Suprapubic skin (tissue), 4 donors: Measurements from ENCODE around the gene WNK4. TPM values are rescaled to one million over a fixed set of nuclear protein-coding genes. Genes with fewer than 3 reads are reported as not detected.

Experiments used
- DNase-seq, 2 donors: peaks; one replicate each; pipeline ENCODE4 v3.0.0-alpha.2; 2019; ENCODE audit warnings: low spot score in 2 of 2
- H3K27ac ChIP-seq: fragments of 200-600 bp; sonication (generic); one replicate; pipeline ENCODE4 v1.5.1; 2019
- H3K27me3 ChIP-seq: fragments of 200-600 bp; sonication (generic); one replicate; pipeline ENCODE4 v1.5.1; 2019
- H3K36me3 ChIP-seq: fragments of 200-600 bp; sonication (generic); one replicate; pipeline ENCODE4 v1.5.1; 2019
- H3K4me1 ChIP-seq: fragments of 200-600 bp; sonication (generic); one replicate; pipeline ENCODE4 v1.5.1; 2019
- H3K4me3 ChIP-seq: fragments of 200-600 bp; sonication (generic); one replicate; pipeline ENCODE4 v1.5.1; 2019; ENCODE audit warnings: mild to moderate bottlenecking
- H3K9me3 ChIP-seq: fragments of 200-600 bp; sonication (generic); one replicate; pipeline ENCODE4 v1.5.1; 2019
- CTCF ChIP-seq, 2 donors: fragments of 200-600 bp in 1 of 2; fragments of 450-650 bp in 1 of 2; sonication (generic) in 1 of 2; IDR thresholded peaks; one replicate each; pipeline ENCODE4 v1.5.1; 2016 to 2019; ENCODE audit warnings: antibody characterized with exemption in 2 of 2, mild to moderate bottlenecking in 1 of 2, moderate library complexity in 1 of 2
- EP300 ChIP-seq: sonication (generic); formaldehyde crosslinking; IDR thresholded peaks from one replicate; pipeline ENCODE4 v1.6.1; 2017; ENCODE audit warnings: antibody characterized with exemption
- POLR2A ChIP-seq, 2 donors: fragments of 450-650 bp; IDR thresholded peaks; one replicate each; pipeline ENCODE4 v1.6.1; 2017; ENCODE audit warnings: antibody characterized with exemption in 2 of 2, mild to moderate bottlenecking in 2 of 2, moderate library complexity in 2 of 2
- POLR2AphosphoS5 ChIP-seq, 3 donors: sonication (generic); formaldehyde crosslinking; IDR thresholded peaks; one replicate each; pipeline ENCODE4 v1.6.1; 2017; ENCODE audit warnings: antibody characterized with exemption in 3 of 3
- whole genome bisulfite sequencing: methylation state at CpG from one replicate; pipeline ENCODE4 v1.1.5; 2018; 5-methylcytosine and 5-hydroxymethylcytosine counted together
- total RNA-seq, 4 donors: library from RNA; depleted of rRNA; stranded (reverse); fragments of >200 nt; gene quantifications; one replicate each; pipeline ENCODE4 v1.1.0, GENCODE V29; 2016

Gene WNK4
- total RNA-seq, 4 donors from 2014 or later, result 0.40 to 1.1 (median 0.98) TPM; not detected in 1

- 23% methylated on average over 52 of the region's 52 CpGs for WGBS
- DNase-seq, result no peak
- no peaks in the 10 kb centered on the region for H3K9me3 ChIP-seq
- no peak for TF ChIP-seq POLR2AphosphoS5 (IDR thresholded peaks at IDR 0.05)
- TF ChIP-seq POLR2A (IDR thresholded peaks at IDR 0.05), result no peak
- no peak for TF ChIP-seq CTCF (IDR thresholded peaks at IDR 0.05)
- H3K36me3 ChIP-seq, result no peaks in the 10 kb centered on the region
- peaks cover 39% of the 10 kb centered on the region for H3K4me1 ChIP-seq
- no peak overlapping the region for H3K27ac ChIP-seq
- no peak overlapping the region for H3K4me3 ChIP-seq
- peaks cover 80% of the 10 kb centered on the region for H3K27me3 ChIP-seq
These were observed 4.6 kb downstream of the WNK4 start for GRCh38 chr17:42784811-42785592.

GRCh38 chr17:42787266-42787665, 6.9 kb downstream of the WNK4 start:
- TF ChIP-seq POLR2AphosphoS5 (IDR thresholded peaks at IDR 0.05) (no peak), CTCF (IDR thresholded peaks at IDR 0.05) (no peak), EP300 (no peak), POLR2A (IDR thresholded peaks at IDR 0.05) (no peak)
- H3K27me3 ChIP-seq, result peaks cover 57% of the 10 kb centered on the region
- WGBS, result 91% methylated on average over 11 of the region's 11 CpGs

GRCh38 chr17:42791948-42792347, 11.5 kb downstream of the WNK4 start:
- 73% methylated on average over 2 of the region's 2 CpGs for WGBS
- no peak for DNase-seq
- peaks cover 12% of the 10 kb centered on the region for H3K4me1 ChIP-seq
- H3K9me3 ChIP-seq, result no peaks in the 10 kb centered on the region
- H3K4me3 ChIP-seq, result no peak overlapping the region
- H3K36me3 ChIP-seq, result peaks cover 8% of the 10 kb centered on the region
- H3K27ac ChIP-seq, result no peak overlapping the region
- peaks cover 12% of the 10 kb centered on the region for H3K27me3 ChIP-seq
- TF ChIP-seq POLR2AphosphoS5 (IDR thresholded peaks at IDR 0.05), result no peak
- TF ChIP-seq POLR2A (IDR thresholded peaks at IDR 0.05), result no peak
- TF ChIP-seq EP300, result no peak
- TF ChIP-seq CTCF (IDR thresholded peaks at IDR 0.05), result no peak

More at GRCh38 chr17:42787266-42787665, 6.9 kb downstream of the WNK4 start:
- H3K27ac ChIP-seq, result no peak overlapping the region
- H3K9me3 ChIP-seq, result no peaks in the 10 kb centered on the region
- peaks cover 19% of the 10 kb centered on the region for H3K4me1 ChIP-seq
- H3K36me3 ChIP-seq, result no peaks in the 10 kb centered on the region
- no peak for DNase-seq
- no peak overlapping the region for H3K4me3 ChIP-seq

GRCh38 chr17:42792545-42792944, 12.1 kb downstream of the WNK4 start:
- H3K4me3 ChIP-seq, result no peak overlapping the region
- no peak overlapping the region for H3K27ac ChIP-seq
- WGBS, result 74% methylated on average over 5 of the region's 5 CpGs
- H3K9me3 ChIP-seq, result no peaks in the 10 kb centered on the region
- H3K27me3 ChIP-seq, result peaks cover 6% of the 10 kb centered on the region
- TF ChIP-seq POLR2A (IDR thresholded peaks at IDR 0.05) (no peak), EP300 (no peak), POLR2AphosphoS5 (IDR thresholded peaks at IDR 0.05) (no peak), CTCF (IDR thresholded peaks at IDR 0.05) (no peak)
- H3K36me3 ChIP-seq, result peaks cover 11% of the 10 kb centered on the region
- no peak for DNase-seq
- H3K4me1 ChIP-seq, result peaks cover 18% of the 10 kb centered on the region

- TF ChIP-seq EP300 (no peak), POLR2AphosphoS5 (IDR thresholded peaks at IDR 0.05) (no peak), POLR2A (IDR thresholded peaks at IDR 0.05) (no peak), CTCF (IDR thresholded peaks at IDR 0.05) (no peak)
- no peak overlapping the region for H3K27ac ChIP-seq
- peaks cover 29% of the 10 kb centered on the region for H3K4me1 ChIP-seq
- DNase-seq, result no peak
- no peaks in the 10 kb centered on the region for H3K9me3 ChIP-seq
- WGBS, result 68% methylated on average over 4 of the region's 4 CpGs
- H3K4me3 ChIP-seq, result no peak overlapping the region
- H3K36me3 ChIP-seq, result peaks cover 11% of the 10 kb centered on the region
- no peaks in the 10 kb centered on the region for H3K27me3 ChIP-seq
These were observed 14.7 kb downstream of the WNK4 start for GRCh38 chr17:42795061-42795460.
